H9 (cell line): ENCODE data around the gene NSUN3. TPM values are rescaled to one million over a fixed set of nuclear protein-coding genes. Genes with fewer than 3 reads are reported as not detected.

Experiments
- DNase-seq: peaks from one replicate; pipeline ENCODE4 v3.0.0-alpha.2; 2017
- H2AFZ ChIP-seq: one replicate; pipeline ENCODE4 v1.6.1; 2013; ENCODE audit warnings: mild to moderate bottlenecking, low read length, control low read depth, moderate library complexity
- H2AK5ac ChIP-seq: 2 replicates; pipeline ENCODE4 v1.6.1; 2013; ENCODE audit warnings: low read length, control low read depth, mixed read lengths; ENCODE audit not compliant: insufficient read length
- H2BK120ac ChIP-seq: one replicate; pipeline ENCODE4 v1.6.1; 2013; ENCODE audit warnings: low read depth, mild to moderate bottlenecking, low read length, control low read depth, inconsistent platforms; ENCODE audit not compliant: poor library complexity, severe bottlenecking
- H2BK12ac ChIP-seq: 2 replicates; pipeline ENCODE4 v1.6.1; 2013; ENCODE audit warnings: low read length, control low read depth, mixed read lengths, low read depth; ENCODE audit not compliant: insufficient read length
- H2BK15ac ChIP-seq: 2 replicates; pipeline ENCODE4 v1.6.1; 2013; ENCODE audit warnings: low read depth, low read length, control low read depth
- H2BK20ac ChIP-seq: one replicate; pipeline ENCODE4 v1.6.1; 2013; ENCODE audit warnings: low read depth, mild to moderate bottlenecking, low read length, control low read depth, inconsistent platforms; ENCODE audit not compliant: poor library complexity, severe bottlenecking
- H2BK5ac ChIP-seq: 2 replicates; pipeline ENCODE4 v1.6.1; 2013; ENCODE audit warnings: low read length, control low read depth, mixed read lengths; ENCODE audit not compliant: insufficient read length
- H3K14ac ChIP-seq: 2 replicates; pipeline ENCODE4 v1.6.1; 2013; ENCODE audit warnings: low read length, control low read depth; ENCODE audit not compliant: insufficient read depth
- H3K18ac ChIP-seq: 2 replicates; pipeline ENCODE4 v1.6.1; 2013; ENCODE audit warnings: low read depth, mild to moderate bottlenecking, mixed read lengths, low read length, control low read depth; ENCODE audit not compliant: insufficient read length
- H3K23ac ChIP-seq: 2 replicates; pipeline ENCODE4 v1.6.1; 2013; ENCODE audit warnings: low read length, control low read depth, mixed read lengths, low read depth; ENCODE audit not compliant: insufficient read length
- H3K23me2 ChIP-seq: 2 replicates; pipeline ENCODE4 v1.6.1; 2013; ENCODE audit warnings: low read depth, mild to moderate bottlenecking, mixed read lengths, low read length, control low read depth; ENCODE audit not compliant: insufficient read length, poor library complexity, severe bottlenecking
- H3K27ac ChIP-seq: 2 replicates; pipeline ENCODE4 v1.5.1; 2013; ENCODE audit warnings: low read length, control low read depth, mixed read lengths, low read depth; ENCODE audit not compliant: insufficient read length
- H3K27me3 ChIP-seq: 2 replicates; pipeline ENCODE4 v1.6.1; 2013; ENCODE audit warnings: low read length, control low read depth, inconsistent platforms; ENCODE audit not compliant: insufficient read depth
- H3K4ac ChIP-seq: 2 replicates; pipeline ENCODE4 v1.6.1; 2013; ENCODE audit warnings: low read depth, mild to moderate bottlenecking, control low read depth, inconsistent platforms, low read length, moderate library complexity
- H3K4me1 ChIP-seq: 2 replicates; pipeline ENCODE4 v1.6.1; 2013; ENCODE audit warnings: low read length, control low read depth, inconsistent platforms; ENCODE audit not compliant: insufficient read depth
- H3K4me2 ChIP-seq: 2 replicates; pipeline ENCODE4 v1.6.1; 2013; ENCODE audit warnings: low read length, control low read depth, mixed read lengths; ENCODE audit not compliant: insufficient read length, insufficient read depth
- H3K56ac ChIP-seq: 2 replicates; pipeline ENCODE4 v1.6.1; 2013; ENCODE audit warnings: low read depth, mild to moderate bottlenecking, mixed read lengths, low read length, control low read depth; ENCODE audit not compliant: insufficient read length
- H3K79me1 ChIP-seq: 2 replicates; pipeline ENCODE4 v1.6.1; 2013; ENCODE audit warnings: low read depth, mild to moderate bottlenecking, moderate library complexity, low read length, control low read depth, inconsistent platforms; ENCODE audit not compliant: insufficient read depth, poor library complexity, severe bottlenecking
- H3K79me2 ChIP-seq: 2 replicates; pipeline ENCODE4 v1.6.1; 2013; ENCODE audit warnings: low read length, control low read depth, inconsistent platforms; ENCODE audit not compliant: insufficient read depth
- H3K9ac ChIP-seq: 2 replicates; pipeline ENCODE4 v1.6.1; 2013; ENCODE audit warnings: low read length, control low read depth, mixed read lengths; ENCODE audit not compliant: insufficient read length; ENCODE audit errors: extremely low read depth
- H3K9me3 ChIP-seq: one replicate; pipeline ENCODE4 v1.6.1; 2013; ENCODE audit warnings: low read depth, low read length, inconsistent platforms; ENCODE audit not compliant: control insufficient read depth
- H3T11ph ChIP-seq: one replicate; pipeline ENCODE4 v1.6.1; 2013; ENCODE audit warnings: mild to moderate bottlenecking, low read length, control low read depth, inconsistent platforms
- H4K20me1 ChIP-seq: one replicate; pipeline ENCODE4 v1.6.1; 2013; ENCODE audit not compliant: control insufficient read depth, insufficient read length, insufficient read depth
- H4K5ac ChIP-seq: 2 replicates; pipeline ENCODE4 v1.6.1; 2013; ENCODE audit warnings: low read depth, mild to moderate bottlenecking, mixed read lengths, low read length, control low read depth; ENCODE audit not compliant: insufficient read length
- H4K8ac ChIP-seq: replicated peaks from 2 replicates; pipeline ENCODE4 v1.6.1; 2013; ENCODE audit warnings: low read length, control low read depth, mixed read lengths, low read depth; ENCODE audit not compliant: insufficient read length
- H4K91ac ChIP-seq: 2 replicates; pipeline ENCODE4 v1.6.1; 2013; ENCODE audit warnings: low read depth, mild to moderate bottlenecking, moderate library complexity, mixed read lengths, low read length, control low read depth; ENCODE audit not compliant: insufficient read length
- H3K27ac Mint-ChIP-seq, 3 experiments: 2 replicates in 2 of 3; 3 replicates in 1 of 3; pipeline ENCODE4 v1.8.0; 2020 to 2021; ENCODE audit warnings: mixed read lengths in 3 of 3, mild to moderate bottlenecking in 1 of 3, moderate library complexity in 1 of 3
- H3K27me3 Mint-ChIP-seq: 2 replicates; pipeline ENCODE4 v1.8.0; 2021; ENCODE audit warnings: low read depth, mild to moderate bottlenecking, moderate library complexity, mixed read lengths
- H3K36me3 Mint-ChIP-seq, 3 experiments: 2 replicates in 2 of 3; 3 replicates in 1 of 3; pipeline ENCODE4 v1.8.0; 2020 to 2021; ENCODE audit warnings: low read depth in 3 of 3, mixed read lengths in 3 of 3; ENCODE audit not compliant: insufficient read depth in 1 of 3
- H3K4me1 Mint-ChIP-seq, 2 experiments: 2 replicates each; pipeline ENCODE4 v1.8.0; 2020; ENCODE audit warnings: mixed read lengths in 2 of 2
- H3K4me3 Mint-ChIP-seq, 2 experiments: 2 replicates in 1 of 2; 3 replicates in 1 of 2; pipeline ENCODE4 v1.8.0; 2020 to 2021; ENCODE audit warnings: mild to moderate bottlenecking in 2 of 2, mixed read lengths in 2 of 2, moderate library complexity in 1 of 2
- H3K9me3 Mint-ChIP-seq, 2 experiments: 2 replicates in 1 of 2; 3 replicates in 1 of 2; pipeline ENCODE4 v1.8.0; 2020; ENCODE audit warnings: mild to moderate bottlenecking in 2 of 2, mixed read lengths in 2 of 2, moderate library complexity in 1 of 2
- WGBS: extraction: QIAGEN DNeasy Blood & Tissue Kit; methylation state at CpG from one replicate; pipeline ENCODE4 v1.1.7; 2013; ENCODE audit warnings: missing lambda C conversion rate, low lambda C conversion rate, mixed read lengths; ENCODE audit not compliant: insufficient read length; ENCODE audit errors: extremely low coverage; 5-methylcytosine and 5-hydroxymethylcytosine counted together
- total RNA-seq: library from RNA; stranded (reverse); gene quantifications from 2 replicates; pipeline ENCODE4 v1.2.1, GENCODE V29; 2021
- TF ChIP-seq, protein P1 (sequence below): fragments of 200-600 bp; sonication (generic); conservative IDR thresholded peaks from 3 replicates; pipeline ENCODE4 v1.8.0; 2021; ENCODE audit warnings: antibody characterized with exemption, mild to moderate bottlenecking

The NSUN3 gene
- total RNA-seq, 1 experiment from 2014 or later: 7.4 TPM

DNA sequence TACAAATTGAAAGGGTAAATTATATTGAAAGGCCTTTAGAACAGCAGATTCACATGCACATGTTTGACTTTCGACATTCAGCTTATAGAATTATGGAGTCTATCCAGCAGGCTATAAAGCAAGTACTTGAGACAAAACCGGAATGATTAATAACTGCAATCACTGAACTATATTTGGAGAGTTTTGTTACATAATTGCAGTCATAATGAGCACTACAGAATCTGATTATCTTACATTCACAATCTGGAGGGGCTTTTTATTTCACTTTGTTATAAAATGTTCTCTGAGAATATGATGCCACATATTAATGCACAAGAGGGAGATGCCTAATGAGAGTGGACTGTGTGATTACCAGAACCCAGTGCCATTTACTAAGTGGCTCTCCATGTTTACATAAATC is 64.3 kb downstream of the NSUN3 start:
- H3K4ac ChIP-seq: no peak overlapping the region
- no peak overlapping the region for H3K9ac ChIP-seq
- no peaks in the 10 kb centered on the region for H3K27me3 Mint-ChIP-seq
- no peaks in the 10 kb centered on the region for H3K79me1 ChIP-seq
- H3K14ac ChIP-seq: no peak overlapping the region
- no peak for DNase-seq
- no peak overlapping the region for H3K18ac ChIP-seq
- no peak overlapping the region for H3K23ac ChIP-seq
- H3K9me3 ChIP-seq: no peaks in the 10 kb centered on the region
- no peaks in the 10 kb centered on the region; the same call in 1 of the 2 replicates for H3K79me2 ChIP-seq
- H3K4me1 ChIP-seq: no peaks in the 10 kb centered on the region
- no peak overlapping the region for H3K27ac ChIP-seq
- H2BK5ac ChIP-seq: no peak overlapping the region
- H3K4me1 Mint-ChIP-seq: peaks cover 14 to 17% of the 10 kb centered on the region in 2 experiments
- no CpG with 5 or more reads among the region's 2 CpGs for whole genome bisulfite sequencing
- no peak overlapping the region for H3K27ac Mint-ChIP-seq
- TF ChIP-seq, protein P1, sequence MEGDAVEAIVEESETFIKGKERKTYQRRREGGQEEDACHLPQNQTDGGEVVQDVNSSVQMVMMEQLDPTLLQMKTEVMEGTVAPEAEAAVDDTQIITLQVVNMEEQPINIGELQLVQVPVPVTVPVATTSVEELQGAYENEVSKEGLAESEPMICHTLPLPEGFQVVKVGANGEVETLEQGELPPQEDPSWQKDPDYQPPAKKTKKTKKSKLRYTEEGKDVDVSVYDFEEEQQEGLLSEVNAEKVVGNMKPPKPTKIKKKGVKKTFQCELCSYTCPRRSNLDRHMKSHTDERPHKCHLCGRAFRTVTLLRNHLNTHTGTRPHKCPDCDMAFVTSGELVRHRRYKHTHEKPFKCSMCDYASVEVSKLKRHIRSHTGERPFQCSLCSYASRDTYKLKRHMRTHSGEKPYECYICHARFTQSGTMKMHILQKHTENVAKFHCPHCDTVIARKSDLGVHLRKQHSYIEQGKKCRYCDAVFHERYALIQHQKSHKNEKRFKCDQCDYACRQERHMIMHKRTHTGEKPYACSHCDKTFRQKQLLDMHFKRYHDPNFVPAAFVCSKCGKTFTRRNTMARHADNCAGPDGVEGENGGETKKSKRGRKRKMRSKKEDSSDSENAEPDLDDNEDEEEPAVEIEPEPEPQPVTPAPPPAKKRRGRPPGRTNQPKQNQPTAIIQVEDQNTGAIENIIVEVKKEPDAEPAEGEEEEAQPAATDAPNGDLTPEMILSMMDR: no peak
- H3K27me3 ChIP-seq: no peaks in the 10 kb centered on the region
- H2AFZ ChIP-seq: no peak overlapping the region
- no peak overlapping the region for H3K4me3 Mint-ChIP-seq
- no peak overlapping the region for H2BK12ac ChIP-seq
- no peaks in the 10 kb centered on the region for H3K23me2 ChIP-seq
- no peak overlapping the region for H3T11ph ChIP-seq
- H4K5ac ChIP-seq: no peak overlapping the region
- H3K36me3 Mint-ChIP-seq: peaks cover 0 to 4% (median 3%) of the 10 kb centered on the region in 3 experiments; a peak in 4 of 7 replicates
- H2BK20ac ChIP-seq: no peak overlapping the region
- H3K4me2 ChIP-seq: no peak overlapping the region
- H4K20me1 ChIP-seq: no peaks in the 10 kb centered on the region
- H3K9me3 Mint-ChIP-seq: no peaks in the 10 kb centered on the region; a peak in 1 of 5 replicates
- no peak overlapping the region for H2BK120ac ChIP-seq
- H3K56ac ChIP-seq: no peak overlapping the region
- no peak overlapping the region for H2AK5ac ChIP-seq
- H2BK15ac ChIP-seq: no peak overlapping the region
- H4K91ac ChIP-seq: no peak overlapping the region
- no peak overlapping the region for H4K8ac ChIP-seq
